Measurements from ENCODE around the gene FCHSD2.
A peak's percentile ranks its signal among the peaks of the same experiment; 100 is the strongest.
"Not testable (repeated sequence)": the region's sequence is repeated elsewhere in the genome, so short reads cannot be mapped to it uniquely, and the experiment has no call there.

FCHSD2 gene

GRCh38 chr11:73004088-73004487 is 138.0 kb downstream of the FCHSD2 start:
- no peak for DNase-seq

- no peak for DNase-seq
These were observed 139.0 kb downstream of the FCHSD2 start for GRCh38 chr11:73003088-73003487.

GRCh38 chr11:73002214-73002613 is 139.9 kb downstream of the FCHSD2 start:
- DNase-seq: no peak

DNA sequence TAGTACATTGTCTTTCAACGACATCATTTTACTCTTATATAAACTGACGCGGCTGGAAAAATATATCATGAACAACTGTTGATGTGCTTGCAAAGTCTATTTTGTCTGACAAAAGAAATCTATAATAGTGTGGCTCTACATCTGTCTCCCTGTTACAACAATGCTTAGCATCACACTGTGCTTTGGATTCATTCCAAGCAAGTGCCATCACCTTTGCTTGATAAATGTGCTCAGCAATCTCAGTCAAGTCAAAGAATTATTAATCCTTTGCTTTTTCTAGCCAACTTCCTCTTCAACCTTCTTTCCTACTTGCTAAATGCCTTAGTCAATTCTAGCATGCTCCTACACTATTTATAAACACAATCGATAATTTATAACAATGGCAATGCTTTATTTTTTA is 140.5 kb downstream of the FCHSD2 start:
- no peak for DNase-seq

- no peak for DNase-seq
These were observed 143.4 kb downstream of the FCHSD2 start for GRCh38 chr11:72998676-72999075.

GRCh38 chr11:72996959-72997358 is 145.2 kb downstream of the FCHSD2 start:
- DNase-seq: peak in 1 of 4 experiments; percentile 12

- peak in 3 of 4 experiments; percentile 41 to 42 (median 41) for DNase-seq
These were observed 152.4 kb downstream of the FCHSD2 start for GRCh38 chr11:72989727-72990126.

- no peak for DNase-seq
These were observed 153.3 kb downstream of the FCHSD2 start for GRCh38 chr11:72988821-72989220.

GRCh38 chr11:72985645-72986044 is 156.5 kb downstream of the FCHSD2 start:
- DNase-seq: no peak

- DNase-seq: no peak
These were observed 157.6 kb downstream of the FCHSD2 start for GRCh38 chr11:72984453-72985077.

- DNase-seq: no peak
These were observed 158.6 kb downstream of the FCHSD2 start for GRCh38 chr11:72983560-72983959.

- DNase-seq: peak in 2 of 4 experiments; percentile 25 to 41
These were observed 160.0 kb downstream of the FCHSD2 start for GRCh38 chr11:72981971-72982685.

GRCh38 chr11:72981080-72981479 is 161.0 kb downstream of the FCHSD2 start:
- peak in 3 of 4 experiments; percentile 36 to 45 (median 39) for DNase-seq

- DNase-seq: not testable (repeated sequence)
These were observed 164.3 kb downstream of the FCHSD2 start for GRCh38 chr11:72977782-72978181.

- DNase-seq: not testable (repeated sequence)
These were observed 165.6 kb downstream of the FCHSD2 start for GRCh38 chr11:72976522-72976892.

- DNase-seq: peak; percentile 34 to 95 (median 72)
These were observed 166.2 kb downstream of the FCHSD2 start for GRCh38 chr11:72975778-72976521.

GRCh38 chr11:72974487-72975205 is 167.5 kb downstream of the FCHSD2 start:
- peak in 2 of 4 experiments; percentile 43 to 44 for DNase-seq

DNA sequence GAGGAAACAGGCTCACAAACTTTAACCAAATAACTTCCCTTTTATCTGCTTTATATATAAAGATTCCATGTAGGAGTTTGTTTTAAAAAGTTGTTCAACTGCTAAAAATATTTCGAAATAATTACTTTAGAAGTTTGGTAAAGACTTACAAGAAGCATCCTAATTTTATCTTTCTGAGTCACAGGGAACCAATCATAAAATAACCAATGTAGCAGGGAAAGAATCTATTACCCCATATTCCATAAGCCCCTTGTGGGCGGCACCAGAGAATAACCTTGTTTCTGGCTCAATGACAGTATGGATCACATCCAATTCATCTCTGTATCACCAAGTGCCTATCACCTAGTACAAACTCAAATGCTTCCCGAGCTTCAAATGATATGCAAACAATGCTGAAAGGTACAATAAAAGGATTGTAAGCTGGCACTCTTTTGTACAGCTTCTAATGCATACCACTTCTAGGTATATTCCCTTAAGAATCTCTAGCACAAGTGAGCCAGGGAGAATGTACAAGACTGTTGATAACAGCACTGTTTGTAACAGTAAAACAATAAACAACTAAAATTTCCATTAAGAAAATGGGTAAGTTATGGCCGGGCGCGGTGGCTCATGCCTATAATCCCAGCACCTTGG is 169.5 kb downstream of the FCHSD2 start:
- peak in 3 of 4 experiments; percentile 34 to 68 (median 42) for DNase-seq

GRCh38 chr11:72971192-72971967 is 170.7 kb downstream of the FCHSD2 start:
- DNase-seq: no peak

DNA sequence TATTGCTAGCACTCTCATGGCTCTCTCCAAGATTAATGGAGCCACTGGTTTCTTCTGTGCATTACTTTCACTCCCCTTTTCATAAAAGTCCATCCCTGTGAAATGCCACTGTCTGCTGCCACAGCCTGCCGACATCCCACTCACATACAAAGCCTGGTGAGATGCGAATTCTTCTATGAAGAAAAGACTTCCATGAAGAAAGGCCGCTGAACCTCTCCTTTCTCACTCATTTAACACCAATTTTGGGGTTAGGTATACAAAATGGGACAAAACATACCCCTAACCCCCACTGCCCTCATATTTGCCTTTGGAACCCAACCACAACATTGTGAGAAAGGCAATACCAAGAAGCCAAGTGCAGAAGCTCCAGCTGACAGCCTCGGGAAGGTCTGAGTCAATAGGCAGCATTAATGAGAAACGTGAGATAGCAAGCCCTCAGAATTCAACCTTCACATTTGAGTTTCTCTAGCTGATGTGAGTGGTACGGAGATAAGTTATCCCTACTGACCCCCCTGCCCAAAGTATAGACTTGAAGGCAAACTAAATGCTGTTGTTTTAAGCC is 171.5 kb downstream of the FCHSD2 start:
- no peak for DNase-seq

- peak in 2 of 4 experiments; percentile 35 to 55 for DNase-seq
These were observed 172.2 kb downstream of the FCHSD2 start for GRCh38 chr11:72969894-72970335.

All from suppressor macrophage (primary cell).